Tongue (tissue), 2 donors: ENCODE results near the gene NPAS1. TPM values are rescaled to one million over a fixed set of nuclear protein-coding genes. Genes with fewer than 3 reads are reported as not detected.

Experiments
- DNase-seq: peaks from one replicate; pipeline ENCODE4 v3.0.0-alpha.2; 2015
- total RNA-seq: library from RNA; depleted of rRNA; stranded (reverse); fragments of >200 nt; gene quantifications from one replicate; pipeline ENCODE4 v1.2.3, GENCODE V29; 2014

Gene NPAS1
- total RNA-seq, 1 donor from 2014 or later = not detected

DNA sequence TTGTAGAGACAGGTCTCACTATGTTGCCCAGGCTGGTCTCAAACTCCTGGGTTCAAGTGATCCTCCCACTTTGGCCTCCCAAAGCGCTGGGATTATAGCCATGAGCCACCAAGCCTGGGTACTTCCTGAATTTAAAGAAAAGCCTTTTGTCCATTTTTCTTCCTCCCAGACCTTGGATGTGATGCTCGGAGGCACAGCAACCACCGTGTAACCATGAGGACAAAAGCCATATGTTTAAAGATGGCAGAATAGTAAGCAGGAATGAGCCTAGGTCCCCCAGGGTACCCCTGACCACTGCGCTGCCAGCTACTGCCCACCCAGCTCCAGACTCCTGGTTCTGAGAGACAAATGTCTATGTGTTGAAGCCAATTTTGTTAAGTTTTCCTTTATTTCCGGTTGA, 62.9 kb downstream of the NPAS1 start:
- no peak for DNase-seq

DNA sequence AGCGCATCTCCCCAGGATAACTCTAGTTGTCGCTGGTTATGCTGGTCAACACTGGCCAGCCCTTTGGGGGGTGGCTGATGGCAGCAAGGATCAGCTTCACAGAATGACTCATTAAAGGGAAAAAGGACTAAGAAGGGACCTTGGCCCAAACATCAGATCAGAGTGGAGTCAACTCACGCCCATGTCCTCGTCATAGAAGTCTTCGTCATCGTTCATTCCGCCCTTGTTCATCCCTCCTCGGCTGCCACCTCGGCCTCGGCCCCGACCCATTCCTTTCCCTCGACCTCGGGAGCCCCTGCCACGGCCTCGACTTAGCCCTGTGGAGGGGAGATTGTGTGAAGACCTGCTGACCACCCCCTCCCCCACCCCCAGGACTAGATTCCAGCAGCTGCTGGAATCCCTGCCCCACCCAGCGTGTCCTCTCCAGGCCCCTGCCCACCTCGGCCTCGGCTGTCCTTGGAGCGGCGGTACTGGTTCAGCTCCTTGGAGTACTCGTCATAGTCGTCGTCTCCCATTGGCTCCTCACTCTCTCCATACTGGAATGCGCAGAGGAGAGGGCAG, 65.3 kb downstream of the NPAS1 start:
- DNase-seq = no peak

GRCh38 chr19:47086280-47086679, 66.6 kb downstream of the NPAS1 start:
- no peak for DNase-seq

DNA sequence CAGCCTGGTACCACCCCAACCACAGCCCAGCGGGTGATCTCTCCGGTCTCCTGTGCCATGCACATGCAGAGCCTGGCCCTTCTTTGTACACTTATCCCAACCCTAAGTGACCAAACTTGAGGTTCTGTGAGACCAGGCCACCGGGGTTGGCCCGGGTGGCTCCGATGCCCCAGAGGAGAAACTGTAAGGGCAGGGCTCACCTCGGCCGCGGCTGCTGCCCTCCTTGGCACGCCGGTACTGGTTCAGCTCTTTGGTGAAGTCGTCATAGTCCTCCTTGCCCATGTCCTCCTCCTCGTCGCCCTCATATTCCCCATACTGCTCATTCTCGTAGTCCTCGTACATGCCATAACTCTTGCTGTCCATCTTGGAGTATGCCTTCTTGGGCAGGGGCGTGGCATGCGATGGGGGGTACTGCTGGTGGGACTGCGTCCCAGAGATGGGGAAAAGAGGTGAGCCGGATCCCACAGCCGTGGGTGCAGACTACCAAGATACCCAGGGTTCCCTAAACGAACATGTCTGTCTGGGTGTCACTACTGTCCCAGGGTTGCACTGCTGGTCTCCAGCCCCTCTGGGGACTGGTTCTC, 70.2 kb downstream of the NPAS1 start:
- DNase-seq = no peak

DNA sequence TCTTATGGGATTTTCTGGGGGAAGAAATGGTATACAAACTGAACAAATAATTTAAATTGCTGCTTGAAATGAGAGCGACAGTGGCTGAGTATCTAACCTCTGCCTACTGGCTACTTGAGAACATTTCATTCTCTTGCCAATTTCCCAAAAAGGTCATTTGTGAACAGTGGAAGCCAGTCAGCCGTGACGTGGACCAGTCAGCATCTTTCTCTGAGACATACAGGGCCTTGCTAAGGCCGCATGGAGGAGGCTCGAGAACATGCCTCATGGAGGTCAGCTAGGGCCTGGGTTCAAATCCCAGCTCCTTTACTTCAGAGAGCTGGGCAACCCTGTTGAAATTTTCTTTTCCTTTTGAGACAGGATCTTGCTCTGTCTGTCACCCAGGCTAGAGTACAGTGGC, 73.6 kb downstream of the NPAS1 start:
- no peak for DNase-seq

DNA sequence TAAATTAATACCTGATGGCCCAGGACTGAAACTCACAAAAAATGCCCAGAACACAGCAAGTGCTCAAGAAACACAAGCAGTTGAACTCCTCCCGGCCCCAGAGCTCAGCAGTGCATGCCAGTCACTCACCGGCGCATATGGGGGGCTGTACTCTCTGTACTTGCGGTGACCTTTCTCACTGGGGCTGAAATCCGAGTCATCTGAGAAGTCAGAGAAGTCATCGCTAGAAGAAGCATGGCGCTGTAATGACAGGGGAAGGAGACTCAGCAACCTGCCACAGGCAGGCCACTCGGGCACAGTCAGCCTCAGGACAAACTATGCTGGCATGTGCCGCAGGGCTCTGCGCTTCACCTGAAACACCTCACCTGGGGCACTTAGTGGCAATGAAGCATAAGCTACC, 74.2 kb downstream of the NPAS1 start:
- peak; percentile 57 for DNase-seq

- no peak for DNase-seq
Measured at GRCh38 chr19:47094557-47095475, 75.2 kb downstream of the NPAS1 start.

Other genes starting within 250 kb of the NPAS1 start
- 16.4 TPM for gene SLC1A5, start 231.2 kb upstream of the NPAS1 start, total RNA-seq
- 43.3 TPM for gene AP2S1, start 169.0 kb upstream of the NPAS1 start, total RNA-seq
- 60.1 TPM for gene ARHGAP35, start 158.8 kb upstream of the NPAS1 start, total RNA-seq
- 11.1 TPM for gene TMEM160, start 28.8 kb downstream of the NPAS1 start, total RNA-seq
- 18.8 TPM for gene ZC3H4, start 93.9 kb downstream of the NPAS1 start, total RNA-seq
- 90.8 TPM for gene SAE1, start 111.0 kb downstream of the NPAS1 start, total RNA-seq
- gene BBC3, start 211.4 kb downstream of the NPAS1 start, total RNA-seq = 8.3 TPM
- gene CCDC9, start 236.7 kb downstream of the NPAS1 start, total RNA-seq = 11.0 TPM